Mucosa of rectum (tissue), 2 donors: ENCODE results near the gene KDM2A.

Experiments used
- H3K27ac ChIP-seq, 2 donors: one replicate each; pipeline ENCODE4 v1.7.0; 2013; ENCODE audit warnings: inconsistent platforms in 2 of 2, low read depth in 2 of 2, low read length in 2 of 2
- H3K27me3 ChIP-seq, 2 donors: one replicate each; pipeline ENCODE4 v1.7.0; 2013; ENCODE audit warnings: low read length in 2 of 2; ENCODE audit not compliant: control insufficient read depth in 2 of 2, insufficient read depth in 2 of 2
- H3K36me3 ChIP-seq, 2 donors: one replicate each; pipeline ENCODE4 v1.7.0; 2013; ENCODE audit warnings: low read length in 2 of 2; ENCODE audit not compliant: control insufficient read depth in 2 of 2, insufficient read depth in 2 of 2
- H3K4me1 ChIP-seq, 2 donors: one replicate each; pipeline ENCODE4 v1.7.0; 2013; ENCODE audit warnings: low read length in 2 of 2, mild to moderate bottlenecking in 1 of 2; ENCODE audit not compliant: control insufficient read depth in 2 of 2, insufficient read depth in 2 of 2
- H3K4me3 ChIP-seq, 2 donors: one replicate each; pipeline ENCODE4 v1.7.0; 2013; ENCODE audit warnings: low read length in 2 of 2
- H3K9ac ChIP-seq, 2 donors: one replicate each; pipeline ENCODE4 v1.7.0; 2013; ENCODE audit warnings: low read length in 2 of 2, low read depth in 1 of 2, mild to moderate bottlenecking in 1 of 2
- H3K9me3 ChIP-seq, 2 donors: one replicate each; pipeline ENCODE4 v1.7.0; 2013; ENCODE audit warnings: low read length in 2 of 2; ENCODE audit not compliant: control insufficient read depth in 2 of 2
- donor health status: healthy.
- donor health status: Normal muscosa, but diverticular disease.

The KDM2A gene

GRCh38 chr11:67264260-67264659 lies 145.2 kb downstream of the KDM2A start:
- Histone ChIP-seq H3K36me3 (peaks cover 5 to 14% of the 10 kb centered on the region in 2 donors), H3K9me3 (no peaks in the 10 kb centered on the region), H3K4me1 (peaks cover 41 to 44% of the 10 kb centered on the region in 2 donors), H3K4me3 (no peak overlapping the region), H3K9ac (no peak overlapping the region), H3K27ac (no peak overlapping the region), H3K27me3 (no peaks in the 10 kb centered on the region)

GRCh38 chr11:67264877-67265632 lies 146.0 kb downstream of the KDM2A start:
- Histone ChIP-seq H3K36me3 (peaks cover 5 to 17% of the 10 kb centered on the region in 2 donors), H3K4me1 (peaks cover 49 to 52% of the 10 kb centered on the region in 2 donors), H3K4me3 (no peak overlapping the region), H3K27me3 (no peaks in the 10 kb centered on the region), H3K27ac (peak overlapping the region in 1 of 2 donors; percentile 59), H3K9me3 (no peaks in the 10 kb centered on the region), H3K9ac (no peak overlapping the region)

- Histone ChIP-seq H3K36me3 (peaks cover 5 to 17% of the 10 kb centered on the region in 2 donors), H3K4me3 (peak overlapping the region; percentile 40 to 59), H3K4me1 (peaks cover 57 to 60% of the 10 kb centered on the region in 2 donors), H3K9me3 (no peaks in the 10 kb centered on the region), H3K9ac (peak overlapping the region; percentile 66 to 73), H3K27me3 (no peaks in the 10 kb centered on the region), H3K27ac (peak overlapping the region; percentile 59 to 67)
Measured at GRCh38 chr11:67265633-67266448, 146.8 kb downstream of the KDM2A start.

- Histone ChIP-seq H3K9me3 (no peaks in the 10 kb centered on the region), H3K27me3 (no peaks in the 10 kb centered on the region), H3K4me3 (peak within 1 kb of the TSS; percentile 87 to 91), H3K4me1 (peaks cover 61 to 65% of the 10 kb centered on the region in 2 donors), H3K27ac (peak within 1 kb of the TSS; percentile 95 to 98), H3K9ac (peak within 1 kb of the TSS; percentile 93 to 97), H3K36me3 (peaks cover 5 to 17% of the 10 kb centered on the region in 2 donors)
Measured at GRCh38 chr11:67266449-67267187, 147.6 kb downstream of the KDM2A start, which contains the start of gene GRK2. Gene GRK2 (plus strand): TSS chr11:67266473. CDS start chr11:67266700, 227 bp downstream.

GRCh38 chr11:67267188-67268080 lies 148.4 kb downstream of the KDM2A start:
- Histone ChIP-seq H3K9me3 (no peaks in the 10 kb centered on the region), H3K9ac (peak overlapping the region; percentile 93 to 97), H3K27me3 (no peaks in the 10 kb centered on the region), H3K4me3 (peak overlapping the region; percentile 87 to 91), H3K4me1 (peaks cover 66 to 70% of the 10 kb centered on the region in 2 donors), H3K36me3 (peaks cover 8 to 21% of the 10 kb centered on the region in 2 donors), H3K27ac (peak overlapping the region; percentile 95 to 98)

GRCh38 chr11:67268081-67268961 lies 149.3 kb downstream of the KDM2A start:
- H3K9ac ChIP-seq: peak overlapping the region; percentile 93 to 97
- H3K4me3 ChIP-seq: peak overlapping the region; percentile 87 to 91
- no peaks in the 10 kb centered on the region for H3K27me3 ChIP-seq

GRCh38 chr11:67268962-67269268 lies 149.9 kb downstream of the KDM2A start:
- H3K27ac ChIP-seq: peak overlapping the region; percentile 95 to 98
- H3K36me3 ChIP-seq: peaks cover 15 to 26% of the 10 kb centered on the region in 2 donors
- H3K4me1 ChIP-seq: peaks cover 69 to 70% of the 10 kb centered on the region in 2 donors
- H3K9ac ChIP-seq: peak overlapping the region; percentile 38 to 97
- no peaks in the 10 kb centered on the region for H3K9me3 ChIP-seq
- H3K4me3 ChIP-seq: peak overlapping the region; percentile 87 to 91
- no peaks in the 10 kb centered on the region for H3K27me3 ChIP-seq

More at GRCh38 chr11:67268081-67268961, 149.3 kb downstream of the KDM2A start:
- Histone ChIP-seq H3K27ac (peak overlapping the region; percentile 95 to 98), H3K9me3 (no peaks in the 10 kb centered on the region), H3K4me1 (peaks cover 68 to 70% of the 10 kb centered on the region in 2 donors), H3K36me3 (peaks cover 15 to 26% of the 10 kb centered on the region in 2 donors)

- peak overlapping the region; percentile 37 to 91 for H3K4me3 ChIP-seq
- no peaks in the 10 kb centered on the region for H3K27me3 ChIP-seq
- peak overlapping the region; percentile 38 to 69 for H3K9ac ChIP-seq
- H3K4me1 ChIP-seq: peaks cover 71 to 72% of the 10 kb centered on the region in 2 donors
- H3K27ac ChIP-seq: peak overlapping the region; percentile 95 to 98
- peaks cover 15 to 26% of the 10 kb centered on the region in 2 donors for H3K36me3 ChIP-seq
- no peaks in the 10 kb centered on the region for H3K9me3 ChIP-seq
Measured at GRCh38 chr11:67269401-67270255, 150.6 kb downstream of the KDM2A start.
